PFSK-1 (cell line): Measurements from ENCODE around the gene RHOXF2B.

ENCODE experiments used
- POLR2AphosphoS5 ChIP-seq: IDR thresholded peaks from 2 replicates; pipeline ENCODE4 v1.6.1; 2012; ENCODE audit warnings: low read depth, mild to moderate bottlenecking, control low read depth, low read length, moderate library complexity
- REST ChIP-seq, 2 experiments: IDR thresholded peaks; 2 replicates each; pipeline versions ENCODE4 v1.6.1 to v1.8.0; 2011 to 2012; ENCODE audit warnings: low read depth in 2 of 2, low read length in 2 of 2, control low read depth in 1 of 2, inconsistent platforms in 1 of 2, mild to moderate bottlenecking in 1 of 2, moderate library complexity in 1 of 2; ENCODE audit not compliant: insufficient read depth in 1 of 2
- SIN3A ChIP-seq: IDR thresholded peaks from 2 replicates; pipeline ENCODE4 v1.6.1; 2012; ENCODE audit warnings: mild to moderate bottlenecking, low read length, moderate library complexity, borderline replicate concordance; ENCODE audit not compliant: insufficient read depth
- TAF1 ChIP-seq: IDR thresholded peaks from 2 replicates; pipeline ENCODE4 v1.6.1; 2012; ENCODE audit warnings: low read length, control low read depth, borderline replicate concordance; ENCODE audit not compliant: insufficient read depth

GRCh38 chrX:120022763-120023162 is 54.7 kb downstream of the RHOXF2B start:
- no peak for TF ChIP-seq POLR2AphosphoS5
- TF ChIP-seq TAF1 = no peak
- no peak for TF ChIP-seq REST (IDR thresholded peaks at IDR 0.05; ENCODE audit: insufficient read depth in 1 of 2, low read depth in 2 of 2, low read length in 2 of 2)
- no peak for TF ChIP-seq SIN3A
